ENCODE data around the gene ATP8B2.

- no peak for TF ChIP-seq GABPA (IDR thresholded peaks at IDR 0.05 in 1 of 2, conservative IDR thresholded peaks at IDR 0.05 in 1 of 2)
- TF ChIP-seq RAD21 (IDR thresholded peaks at IDR 0.05) = peak in 1 of 2 donors; percentile 72
- TF ChIP-seq CTCF (IDR thresholded peaks at IDR 0.05; ENCODE audit: low read depth, low read length, missing input control) = peak; percentile 5
- no peak for TF ChIP-seq REST (IDR thresholded peaks at IDR 0.05)
- TF ChIP-seq HNF4G (IDR thresholded peaks at IDR 0.05) = no peak
- TF ChIP-seq JUND (IDR thresholded peaks at IDR 0.05) = no peak
- TF ChIP-seq YY1 (IDR thresholded peaks at IDR 0.05) = no peak
- no peak for TF ChIP-seq TAF1 (conservative IDR thresholded peaks at IDR 0.05)
- no peak for TF ChIP-seq SP1 (IDR thresholded peaks at IDR 0.05)
Observed at GRCh38 chr1:154348429-154349076, 23.2 kb downstream of the ATP8B2 start.
